Daoy (cell line): ENCODE data around the gene DCC. TPM values are rescaled to one million over a fixed set of nuclear protein-coding genes. Genes with fewer than 3 reads are reported as not detected.
"Not testable (repeated sequence)": the region's sequence is repeated elsewhere in the genome, so short reads cannot be mapped to it uniquely, and the experiment has no call there.

Experiments used
- DNase-seq: peaks from one replicate; pipeline ENCODE4 v3.0.0-alpha.2; 2015; ENCODE audit warnings: low read depth
- total RNA-seq: library from RNA; depleted of rRNA; stranded (reverse); fragments of >200 nt; shearing (Covaris generic); gene quantifications from 2 replicates; pipeline ENCODE4 v1.2.3, GENCODE V29; 2014

The DCC gene
- total RNA-seq, 1 experiment from 2014 or later = not detected

DNA sequence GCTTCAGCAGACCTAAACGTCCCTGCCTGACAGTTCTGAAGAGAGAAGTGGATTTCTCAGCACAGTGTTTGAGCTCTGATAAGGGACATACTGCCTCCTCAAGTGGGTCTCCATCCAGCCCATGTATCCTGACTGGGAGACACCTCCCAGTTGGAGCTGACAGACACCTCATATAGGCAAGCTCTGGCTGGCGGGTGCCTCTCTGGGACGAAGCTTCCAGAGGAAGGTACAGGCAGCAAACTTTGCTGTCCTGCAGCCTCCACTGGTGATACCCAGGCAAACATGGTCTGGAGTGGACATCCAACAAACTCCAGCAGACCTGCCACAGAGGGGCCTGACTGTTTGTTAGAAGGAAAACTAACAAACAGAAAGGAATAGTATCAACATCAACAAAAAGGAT is 1156.0 kb downstream of the DCC start:
- DNase-seq = no peak

- no peak for DNase-seq
These were observed 1164.0 kb downstream of the DCC start for GRCh38 chr18:53503914-53504441.

GRCh38 chr18:53508529-53508928 is 1168.5 kb downstream of the DCC start:
- no peak for DNase-seq

DNA sequence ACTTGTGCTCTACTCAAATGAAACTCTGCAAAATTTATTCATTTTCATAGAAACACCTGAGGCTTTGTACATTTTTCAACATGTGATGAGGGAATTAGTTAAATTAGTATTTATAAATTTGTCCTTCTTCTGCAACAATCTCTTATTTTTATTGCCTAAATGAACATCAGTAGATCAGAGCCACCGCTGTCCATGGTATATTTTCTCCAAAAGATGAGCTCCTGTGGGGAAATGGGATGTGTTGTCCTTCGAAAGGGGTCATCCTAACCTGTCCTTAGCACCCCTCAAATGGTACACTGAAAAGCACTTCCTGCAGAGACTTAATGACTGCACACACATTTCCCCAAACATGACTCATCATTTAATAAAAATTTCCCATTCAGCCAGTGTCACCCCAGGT is 1169.9 kb downstream of the DCC start:
- no peak for DNase-seq

DNA sequence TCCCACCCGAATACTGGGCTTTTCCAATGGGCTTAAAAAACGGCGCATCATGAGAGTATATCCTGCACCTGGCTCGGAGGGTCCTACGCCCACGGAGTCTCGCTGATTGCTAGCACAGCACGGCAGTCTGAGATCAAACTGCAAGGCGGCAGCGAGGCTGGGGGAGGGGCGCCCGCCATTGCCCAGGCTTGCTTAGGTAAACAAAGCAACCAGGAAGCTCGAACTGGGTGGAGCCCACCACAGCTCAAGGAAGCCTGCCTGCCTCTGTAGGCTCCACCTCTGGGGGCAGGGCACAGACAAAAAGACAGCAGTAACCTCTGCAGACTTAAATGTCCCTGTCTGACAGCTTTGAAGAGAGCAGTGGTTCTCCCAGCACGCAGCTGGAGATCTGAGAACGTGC is 1171.7 kb downstream of the DCC start:
- DNase-seq = not testable (repeated sequence)

DNA sequence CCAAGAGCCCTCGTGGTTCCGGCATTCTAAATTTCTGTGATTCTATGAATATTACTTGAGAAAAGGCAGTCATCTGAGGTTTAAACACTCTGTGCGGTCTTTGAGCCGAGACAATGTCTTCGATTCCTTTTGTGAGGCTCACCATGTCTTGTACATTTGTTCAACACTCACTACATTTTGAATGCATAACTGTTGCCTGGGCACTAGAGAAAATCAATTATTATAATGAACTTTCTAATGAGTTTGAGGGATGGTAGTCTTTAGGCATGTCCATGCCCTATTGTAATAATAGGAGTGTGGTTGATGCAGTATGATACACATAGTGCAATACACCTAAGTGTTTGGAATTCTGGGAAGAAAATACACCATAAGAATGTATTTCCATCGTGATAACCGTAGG is 1181.1 kb downstream of the DCC start:
- DNase-seq = no peak

DNA sequence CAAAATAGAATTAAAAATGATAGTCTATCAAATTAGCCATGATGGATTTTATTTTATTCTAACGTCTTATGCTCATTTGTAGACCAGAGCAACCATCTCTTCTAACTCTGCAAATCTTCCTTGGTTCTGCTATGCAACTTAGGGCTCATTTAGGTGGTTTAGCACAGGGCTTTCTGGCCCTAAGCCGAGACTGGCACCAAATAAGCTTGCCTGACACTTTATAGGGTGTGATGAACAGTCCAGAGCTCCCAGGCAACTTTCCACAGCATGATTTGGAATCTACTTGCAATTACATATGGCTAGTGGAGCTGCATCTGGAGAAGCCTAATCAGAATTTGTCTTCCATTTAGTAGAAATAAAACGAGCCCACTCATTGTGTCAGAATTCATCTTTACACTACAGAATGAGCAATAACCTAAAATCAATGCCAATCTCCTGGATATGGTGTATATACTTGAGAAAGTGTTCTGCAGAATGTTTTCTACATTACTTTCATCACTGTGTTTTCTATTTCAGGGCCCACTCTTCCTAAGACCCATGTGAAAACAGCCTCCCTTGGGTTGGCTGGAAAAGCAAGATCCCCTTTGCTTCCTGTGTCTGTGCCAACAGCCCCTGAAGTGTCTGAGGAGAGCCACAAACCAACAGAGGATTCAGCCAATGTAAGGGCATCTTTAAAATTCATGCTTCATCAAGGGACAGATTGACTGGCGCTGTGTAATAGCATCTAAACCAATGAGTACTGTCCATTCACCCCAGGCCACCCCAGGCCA is 1186.3 kb downstream of the DCC start:
- no peak for DNase-seq

- no peak for DNase-seq
These were observed 1187.4 kb downstream of the DCC start for GRCh38 chr18:53527365-53527764.

GRCh38 chr18:53531187-53531586 is 1191.2 kb downstream of the DCC start:
- DNase-seq = no peak

DNA sequence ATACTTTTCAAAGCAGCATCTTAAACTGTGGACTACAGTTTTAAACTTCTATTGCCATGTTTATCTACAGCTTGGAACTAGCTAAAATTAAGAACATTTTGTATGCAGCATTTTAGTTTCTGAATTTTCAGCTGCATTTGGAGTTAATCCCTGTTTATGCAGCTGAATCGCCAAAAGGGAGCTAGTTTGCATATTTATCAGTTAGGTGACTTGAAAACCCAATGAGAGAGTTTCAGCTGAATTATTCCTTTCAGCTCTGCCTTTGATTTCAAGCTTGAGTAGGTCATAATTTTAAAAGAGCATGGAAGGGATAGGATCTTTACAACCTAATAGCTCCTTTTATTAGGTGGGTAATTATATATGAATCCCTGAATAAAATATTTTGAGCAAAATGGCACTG is 1191.9 kb downstream of the DCC start:
- no peak for DNase-seq

- DNase-seq = no peak
These were observed 1194.2 kb downstream of the DCC start for GRCh38 chr18:53534203-53534602.

GRCh38 chr18:53534695-53535094 is 1194.7 kb downstream of the DCC start:
- DNase-seq = no peak

DNA sequence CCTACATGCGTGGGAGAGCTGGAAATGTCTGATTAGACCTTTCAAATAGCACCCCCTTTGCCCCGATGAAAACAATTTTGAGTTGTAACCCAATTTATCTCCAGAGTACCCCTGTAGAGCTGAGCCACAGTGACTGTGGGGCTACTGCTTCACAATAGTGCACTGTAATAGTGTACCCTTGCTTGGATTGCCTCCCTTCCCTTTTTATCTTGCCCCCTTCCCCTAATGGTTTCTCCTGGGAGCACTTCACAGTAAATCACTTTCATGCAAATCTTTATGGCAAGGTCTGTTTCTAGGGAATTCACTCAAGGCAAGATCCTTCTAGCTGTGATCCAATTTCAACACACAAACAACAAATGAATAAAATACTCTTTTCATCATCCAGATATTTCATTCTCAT is 1196.9 kb downstream of the DCC start:
- no peak for DNase-seq

DNA sequence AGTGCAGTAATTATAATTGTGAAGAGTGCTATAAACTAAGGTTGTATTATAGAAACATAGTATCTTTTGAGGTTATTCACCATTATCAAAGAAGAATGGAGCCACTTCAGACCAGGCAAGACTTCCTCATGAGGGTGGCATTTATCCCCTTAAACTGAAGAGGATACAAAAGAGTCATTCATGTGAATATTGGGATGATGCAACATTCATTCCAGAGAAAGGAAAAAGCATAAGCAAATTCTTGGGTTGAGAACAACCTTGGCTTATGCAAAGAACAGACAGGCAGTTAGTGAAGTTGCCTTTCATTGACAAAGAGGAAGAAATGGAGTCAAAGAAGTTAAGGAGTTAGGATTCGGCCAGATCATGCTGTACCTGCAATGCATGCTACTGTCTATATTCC is 1201.9 kb downstream of the DCC start:
- DNase-seq = no peak

DNA sequence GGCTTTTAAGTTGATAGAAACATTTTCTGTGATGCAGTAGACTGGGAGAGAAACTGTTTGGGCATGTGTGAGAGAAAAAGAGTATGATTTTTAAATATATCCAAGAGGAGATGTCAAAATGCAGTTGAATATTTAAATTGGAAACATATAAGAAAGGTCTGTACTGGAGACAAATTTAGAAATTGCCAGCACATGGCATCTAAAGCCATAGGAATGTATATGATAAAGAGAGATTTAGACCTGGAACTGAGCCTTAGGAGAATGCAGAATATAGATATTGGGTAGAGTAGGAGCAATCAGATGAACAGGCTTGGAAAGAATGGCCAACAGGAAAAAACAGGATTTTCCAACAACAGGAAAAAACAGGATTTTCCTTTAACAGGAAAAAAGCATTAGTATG is 1203.7 kb downstream of the DCC start:
- no peak for DNase-seq

DNA sequence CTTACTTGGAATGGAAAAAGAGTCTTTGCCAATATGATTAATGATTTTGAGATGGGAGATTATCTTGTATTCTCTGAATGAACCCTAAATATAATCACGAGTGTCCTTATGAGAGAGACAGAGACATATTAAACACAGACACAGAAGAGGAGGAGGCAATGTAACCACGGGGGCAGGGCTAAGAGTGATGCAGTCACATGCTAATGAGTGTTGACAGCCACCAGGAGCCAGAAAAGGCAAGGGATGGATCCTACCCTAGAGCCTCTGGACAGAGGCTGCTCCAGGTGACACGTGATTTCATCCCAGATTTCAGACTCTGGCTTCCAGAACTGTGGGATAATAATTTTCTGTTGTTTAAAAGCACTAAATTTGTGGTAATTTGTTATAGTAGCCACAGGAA is 1204.9 kb downstream of the DCC start:
- DNase-seq = no peak

DNA sequence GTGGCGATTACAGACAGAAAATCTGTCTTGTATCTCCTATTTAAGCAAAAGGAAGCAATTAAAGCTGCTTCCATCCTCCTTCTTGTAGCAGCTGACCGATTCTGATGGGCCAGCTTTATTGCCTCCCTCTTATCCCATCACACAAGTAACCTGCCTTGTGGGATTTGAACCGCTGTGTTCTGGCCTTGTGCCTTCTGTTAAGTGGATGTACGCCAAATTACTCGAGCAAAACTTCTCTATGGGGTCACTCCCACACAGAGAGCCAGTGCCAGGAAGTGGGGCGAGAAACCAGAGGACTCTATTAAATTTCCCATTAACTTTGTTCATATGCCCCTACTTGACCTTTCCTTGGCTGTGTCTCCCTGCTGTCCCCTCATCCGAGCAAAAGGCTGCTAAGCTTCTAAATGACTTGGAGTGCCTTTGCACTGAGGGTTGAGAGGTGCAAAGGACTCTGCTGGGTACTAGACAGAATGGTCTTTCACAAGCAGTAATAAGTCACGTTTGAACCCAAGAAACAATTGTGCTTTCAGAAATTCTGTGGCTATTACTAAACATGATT is 1212.0 kb downstream of the DCC start:
- no peak for DNase-seq

DNA sequence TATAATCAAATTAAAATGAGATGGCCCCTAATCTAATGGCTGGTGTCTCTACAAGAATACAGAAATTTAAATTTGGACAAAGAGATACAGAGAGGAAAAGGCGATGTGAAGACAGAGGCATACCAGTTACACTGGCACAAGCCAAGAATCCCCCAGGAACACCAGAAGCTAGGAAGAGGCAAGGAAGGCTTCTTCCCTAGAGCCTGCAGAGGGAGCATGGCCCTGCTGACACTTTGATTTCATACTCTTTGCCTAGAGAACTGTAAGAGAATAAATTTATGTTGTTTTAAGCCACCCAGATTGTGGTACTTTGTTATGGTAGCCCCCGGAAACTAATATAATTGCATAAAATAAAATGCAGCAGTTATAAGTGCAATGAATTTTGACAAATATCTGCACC is 1213.0 kb downstream of the DCC start:
- DNase-seq = no peak

DNA sequence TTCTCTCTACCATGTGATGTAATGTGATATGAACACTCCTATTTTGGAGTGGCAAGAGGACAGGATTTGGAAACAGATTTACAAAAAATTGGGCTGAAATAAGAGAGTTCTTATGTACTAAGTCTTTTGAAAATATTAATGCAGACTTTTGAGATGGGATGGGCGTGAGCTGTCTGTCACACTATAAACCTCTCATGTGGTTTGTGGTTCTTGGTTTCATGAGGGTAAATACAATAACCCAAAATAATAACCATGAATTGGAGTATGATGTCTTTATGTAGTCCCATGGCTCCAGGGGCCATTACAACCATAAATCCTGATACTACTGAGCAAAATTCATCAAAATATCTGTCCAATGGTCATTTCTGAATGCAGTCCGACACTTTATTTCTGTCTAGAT is 1216.5 kb downstream of the DCC start:
- no peak for DNase-seq

DNA sequence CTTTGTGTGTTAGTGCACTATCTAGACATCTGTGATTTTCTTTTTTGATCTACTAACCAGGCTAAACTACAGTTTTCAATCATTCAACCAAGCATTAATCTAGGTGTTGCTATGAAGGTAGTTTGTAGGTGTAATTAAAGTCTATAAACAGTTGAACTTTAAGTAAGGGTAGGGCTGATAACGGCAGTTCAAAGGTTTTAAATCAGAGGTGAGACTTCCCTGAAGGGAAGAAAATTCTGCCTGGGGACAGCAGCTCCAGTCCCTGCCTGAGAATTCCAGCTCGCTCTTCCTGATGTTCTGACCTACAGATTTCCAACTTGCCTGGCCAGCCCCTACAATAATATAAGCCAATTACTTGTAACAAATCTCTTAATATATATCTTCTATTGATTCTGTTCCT is 1220.5 kb downstream of the DCC start:
- no peak for DNase-seq

DNA sequence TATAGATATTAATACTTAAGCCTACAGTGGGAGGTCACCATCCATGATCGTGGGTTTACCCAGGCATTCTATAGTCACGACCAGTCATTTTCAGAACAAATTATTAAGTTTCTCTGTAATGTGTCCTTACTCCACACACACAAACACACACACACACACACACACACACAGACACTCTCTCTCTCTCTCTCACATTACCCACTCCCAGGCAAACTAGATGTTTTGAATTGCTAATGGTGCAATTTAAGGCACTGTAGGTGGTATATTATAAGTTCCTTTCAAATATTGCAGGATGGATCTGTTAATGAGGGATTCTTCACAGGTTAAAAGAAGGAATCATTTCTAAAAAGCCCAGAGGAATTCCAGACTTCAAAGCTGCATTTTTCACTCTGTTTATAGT is 1226.6 kb downstream of the DCC start:
- no peak for DNase-seq

GRCh38 chr18:53567929-53568574 is 1228.1 kb downstream of the DCC start:
- peak; percentile 1 for DNase-seq
